ENCODE data around the gene TOP3B.

DNA sequence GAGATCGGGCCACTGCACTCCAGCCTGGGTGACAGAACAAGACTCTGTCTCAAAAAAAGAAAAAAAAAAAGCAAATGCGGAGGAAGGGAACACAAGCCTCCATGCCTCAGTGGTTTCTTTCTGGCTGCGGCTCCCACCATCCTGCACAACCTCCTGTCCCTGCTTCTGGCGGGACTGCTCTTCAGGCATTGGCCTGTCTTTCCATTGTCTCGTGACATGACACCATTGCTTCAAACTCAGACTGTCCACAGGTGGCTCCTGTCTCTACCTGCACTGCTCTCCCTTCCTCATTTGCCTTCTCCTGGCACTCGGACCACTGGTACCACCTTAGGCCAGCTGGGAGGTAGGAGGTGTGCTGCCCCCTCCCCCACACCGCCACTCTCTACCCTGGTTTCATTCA is 19.3 kb downstream of the TOP3B start:
- TF ChIP-seq EZH2phosphoT487 (IDR thresholded peaks at IDR 0.05) = no peak
- no peak for TF ChIP-seq EZH2 (IDR thresholded peaks at IDR 0.05)

All from neural progenitor cell (in vitro differentiated cells).